ENCODE measurements around the gene DNMT3B. TPM values are rescaled to one million over a fixed set of nuclear protein-coding genes. Genes with fewer than 3 reads are reported as not detected.

Gene DNMT3B
- total RNA-seq, 1 experiment from 2014 or later = 3.5 TPM

DNA sequence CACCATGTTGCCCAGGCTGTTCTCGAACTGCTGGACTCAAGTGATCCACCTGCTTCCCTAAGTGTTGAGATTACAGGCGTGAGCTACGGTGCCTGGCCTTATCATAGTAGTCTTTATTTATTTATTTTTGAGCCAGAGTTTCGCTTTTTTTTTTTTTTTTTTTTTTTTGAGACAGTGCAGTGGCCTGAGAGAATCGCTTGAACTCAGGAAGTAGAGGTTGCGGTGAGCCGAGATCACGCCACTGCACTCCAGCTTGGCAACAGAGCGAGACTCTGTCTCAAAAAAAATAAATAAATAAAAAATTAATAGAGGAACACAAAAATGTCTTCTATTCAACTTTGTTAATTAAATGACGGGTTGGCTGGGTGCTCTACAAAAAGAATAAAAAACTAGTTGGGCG is 70.5 kb downstream of the DNMT3B start:
- CTCF ChIA-PET = no interaction called here
- peaks cover 38% of the 10 kb centered on the region for H3K36me3 ChIP-seq (ENCODE audit: control insufficient read depth, insufficient read depth, low read length)
- ATAC-seq (no peak), DNase-seq (ENCODE audit: low read depth, low spot score) (no peak)
- H3K9me3 ChIP-seq (ENCODE audit: control insufficient read depth, insufficient read depth, low read depth, low read length) = no peaks in the 10 kb centered on the region
- TF ChIP-seq TCF7L2 (IDR thresholded peaks at IDR 0.05; ENCODE audit: low read depth, low read length) (no peak), SIN3A (IDR thresholded peaks at IDR 0.05; ENCODE audit: borderline replicate concordance, insufficient read depth, low read depth, low read length) (no peak), POLR2AphosphoS5 (IDR thresholded peaks at IDR 0.05; ENCODE audit: low read depth, low read length) (no peak)
- TF ChIP-seq, protein P1, sequence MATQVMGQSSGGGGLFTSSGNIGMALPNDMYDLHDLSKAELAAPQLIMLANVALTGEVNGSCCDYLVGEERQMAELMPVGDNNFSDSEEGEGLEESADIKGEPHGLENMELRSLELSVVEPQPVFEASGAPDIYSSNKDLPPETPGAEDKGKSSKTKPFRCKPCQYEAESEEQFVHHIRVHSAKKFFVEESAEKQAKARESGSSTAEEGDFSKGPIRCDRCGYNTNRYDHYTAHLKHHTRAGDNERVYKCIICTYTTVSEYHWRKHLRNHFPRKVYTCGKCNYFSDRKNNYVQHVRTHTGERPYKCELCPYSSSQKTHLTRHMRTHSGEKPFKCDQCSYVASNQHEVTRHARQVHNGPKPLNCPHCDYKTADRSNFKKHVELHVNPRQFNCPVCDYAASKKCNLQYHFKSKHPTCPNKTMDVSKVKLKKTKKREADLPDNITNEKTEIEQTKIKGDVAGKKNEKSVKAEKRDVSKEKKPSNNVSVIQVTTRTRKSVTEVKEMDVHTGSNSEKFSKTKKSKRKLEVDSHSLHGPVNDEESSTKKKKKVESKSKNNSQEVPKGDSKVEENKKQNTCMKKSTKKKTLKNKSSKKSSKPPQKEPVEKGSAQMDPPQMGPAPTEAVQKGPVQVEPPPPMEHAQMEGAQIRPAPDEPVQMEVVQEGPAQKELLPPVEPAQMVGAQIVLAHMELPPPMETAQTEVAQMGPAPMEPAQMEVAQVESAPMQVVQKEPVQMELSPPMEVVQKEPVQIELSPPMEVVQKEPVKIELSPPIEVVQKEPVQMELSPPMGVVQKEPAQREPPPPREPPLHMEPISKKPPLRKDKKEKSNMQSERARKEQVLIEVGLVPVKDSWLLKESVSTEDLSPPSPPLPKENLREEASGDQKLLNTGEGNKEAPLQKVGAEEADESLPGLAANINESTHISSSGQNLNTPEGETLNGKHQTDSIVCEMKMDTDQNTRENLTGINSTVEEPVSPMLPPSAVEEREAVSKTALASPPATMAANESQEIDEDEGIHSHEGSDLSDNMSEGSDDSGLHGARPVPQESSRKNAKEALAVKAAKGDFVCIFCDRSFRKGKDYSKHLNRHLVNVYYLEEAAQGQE (IDR thresholded peaks at IDR 0.05; ENCODE audit: insufficient read depth in 1 of 2, low read depth in 2 of 2, low read length in 1 of 2) = no peak
- H3K4me3 ChIP-seq (ENCODE audit: low read depth in 2 of 2, low read length in 2 of 2) = no peak overlapping the region
- intact Hi-C loops (cut with micrococcal nuclease; ENCODE audit: unreplicated experiment) = no loop called here
- no peaks in the 10 kb centered on the region for H3K4me1 ChIP-seq (ENCODE audit: control insufficient read depth, insufficient read depth, low read length)
- BruUV-seq (replicated peaks) = no TSS peak
- POLR2A ChIA-PET = no interaction called here
- H3K27ac ChIP-seq (ENCODE audit: low read length) = no peak overlapping the region
- in situ Hi-C loops (cut with HindIII; ENCODE audit: low pct_unique_long_range_greater_than_20kb, low sequenced_read_pairs) = no loop called here
- H3K27me3 ChIP-seq (ENCODE audit: control insufficient read depth, insufficient read depth, low read length) = no peaks in the 10 kb centered on the region

- H3K9me3 ChIP-seq (ENCODE audit: control insufficient read depth, insufficient read depth, low read depth, low read length) = no peaks in the 10 kb centered on the region
- TF ChIP-seq CTCF (IDR thresholded peaks at IDR 0.05) (no peak), POLR2AphosphoS5 (IDR thresholded peaks at IDR 0.05; ENCODE audit: low read depth, low read length) (no peak), SIN3A (IDR thresholded peaks at IDR 0.05; ENCODE audit: borderline replicate concordance, insufficient read depth, low read depth, low read length) (no peak), TCF7L2 (IDR thresholded peaks at IDR 0.05; ENCODE audit: low read depth, low read length) (no peak)
- TF ChIP-seq, protein P1 (IDR thresholded peaks at IDR 0.05; ENCODE audit: insufficient read depth in 1 of 2, low read depth in 2 of 2, low read length in 1 of 2) = no peak
- ATAC-seq (no peak), DNase-seq (ENCODE audit: low read depth, low spot score) (no peak)
- CTCF ChIA-PET = no interaction called here
- POLR2A ChIA-PET = no interaction called here
- peaks cover 47% of the 10 kb centered on the region for H3K36me3 ChIP-seq (ENCODE audit: control insufficient read depth, insufficient read depth, low read length)
- BruUV-seq (replicated peaks) = no TSS peak
- in situ Hi-C loops (cut with HindIII; ENCODE audit: low pct_unique_long_range_greater_than_20kb, low sequenced_read_pairs) (no loop called here), intact Hi-C loops (cut with micrococcal nuclease; ENCODE audit: unreplicated experiment) (no loop called here)
- no peaks in the 10 kb centered on the region for H3K4me1 ChIP-seq (ENCODE audit: control insufficient read depth, insufficient read depth, low read length)
- no peaks in the 10 kb centered on the region for H3K27me3 ChIP-seq (ENCODE audit: control insufficient read depth, insufficient read depth, low read length)
- no peak overlapping the region for H3K4me3 ChIP-seq (ENCODE audit: low read depth in 2 of 2, low read length in 2 of 2)
- no peak overlapping the region for H3K27ac ChIP-seq (ENCODE audit: low read length)
These were observed 72.8 kb downstream of the DNMT3B start for GRCh38 chr20:32834972-32835371.
